K562 (cell line): ENCODE measurements around the gene DPP9. TPM values are rescaled to one million over a fixed set of nuclear protein-coding genes. Genes with fewer than 3 reads are reported as not detected.

Source experiments
- ATAC-seq: fragments of 200-7000 bp; cut with Tn5 transposase; 3 replicates; pipeline ENCODE4 v1.9.1; 2020; ENCODE audit warnings: moderate library complexity
- BruUV-seq: library from RNA; stranded (reverse); fragments of 400-500 nt; replicated peaks from 2 replicates; lab custom pipeline; 2021; lab: Mats Ljungman, UMichigan
- CTCF ChIA-PET: fragments of 300-600 bp; formaldehyde crosslinking; extraction: SDS; loops from one replicate; lab custom pipeline; 2021; ENCODE audit warnings: low intra/inter-chr PET ratio; lab: Yijun Ruan, JAX
- POLR2A ChIA-PET: fragments of 300-600, 350-650 bp; sonication (Branson Sonifier 250); formaldehyde crosslinking; extraction: SDS; loops from one replicate; lab custom pipeline; 2021; ENCODE audit warnings: antibody characterized with exemption, inconsistent platforms; lab: Yijun Ruan, JAX
- DNase-seq, 4 experiments: peaks; one replicate each; pipeline versions ENCODE4 v3.0.0 to v3.0.0-alpha.2; 2011 to 2018; ENCODE audit warnings: low spot score in 3 of 4, mixed read lengths in 3 of 4; ENCODE audit errors: extremely low read depth in 1 of 4
- FAIRE-seq: peaks from 2 replicates; lab custom pipeline; 2011; peaks lifted over from hg19 to GRCh38; lab: Jason Lieb, UNC
- H2AFZ ChIP-seq: 2 replicates; pipeline ENCODE4 v1.6.0; 2011; ENCODE audit warnings: low read depth, low read length, control low read depth, inconsistent platforms
- H3K27ac ChIP-seq: fragments of 200-600 bp; 3 replicates; pipeline ENCODE4 v1.8.0; 2011; ENCODE audit warnings: low read depth, mild to moderate bottlenecking, control low read depth, inconsistent platforms, low read length, moderate library complexity, mixed read lengths; ENCODE audit errors: extremely low read depth
- H3K27me3 ChIP-seq, 2 experiments: fragments of 300-600 bp in 1 of 2; 2 replicates in 1 of 2; 3 replicates in 1 of 2; pipeline versions ENCODE4 v1.6.0 to v1.8.0; 2011; ENCODE audit warnings: inconsistent platforms in 2 of 2, low read length in 2 of 2, mild to moderate bottlenecking in 1 of 2, mixed read lengths in 1 of 2, moderate library complexity in 1 of 2; ENCODE audit not compliant: control insufficient read depth in 2 of 2, insufficient read depth in 2 of 2
- H3K36me3 ChIP-seq: fragments of 300-600 bp; 3 replicates; pipeline ENCODE4 v1.8.0; 2011; ENCODE audit warnings: mild to moderate bottlenecking, low read length, inconsistent platforms; ENCODE audit not compliant: control insufficient read depth, insufficient read depth
- H3K4me1 ChIP-seq, 2 experiments: fragments of 200-600 bp in 1 of 2; replicated peaks in 1 of 2; 2 replicates in 1 of 2; 3 replicates in 1 of 2; pipeline versions ENCODE4 v1.5.1 to v1.8.0; 2011; ENCODE audit warnings: inconsistent platforms in 2 of 2, low read length in 2 of 2, mild to moderate bottlenecking in 1 of 2, mixed read lengths in 1 of 2, moderate library complexity in 1 of 2; ENCODE audit not compliant: control insufficient read depth in 2 of 2, insufficient read depth in 2 of 2
- H3K4me2 ChIP-seq: 2 replicates; pipeline ENCODE4 v1.6.1; 2011; ENCODE audit warnings: low read length, control low read depth, inconsistent platforms, mixed read lengths; ENCODE audit not compliant: insufficient read depth
- H3K4me3 ChIP-seq: fragments of 200-600 bp; sonication (generic), shearing (Covaris generic); 2 replicates; pipeline ENCODE4 v1.5.1; 2016; ENCODE audit warnings: control low read depth, inconsistent platforms
- H3K79me2 ChIP-seq: fragments of 200-600 bp; 3 replicates; pipeline ENCODE4 v1.8.0; 2011; ENCODE audit warnings: low read length, inconsistent platforms; ENCODE audit not compliant: control insufficient read depth, insufficient read depth
- H3K9ac ChIP-seq, 2 experiments: 2 replicates each; pipeline versions ENCODE4 v1.6.0 to v1.6.1; 2011; ENCODE audit warnings: low read depth in 2 of 2, low read length in 2 of 2, control low read depth in 1 of 2, inconsistent platforms in 1 of 2, mild to moderate bottlenecking in 1 of 2, mixed read lengths in 1 of 2; ENCODE audit not compliant: insufficient read depth in 1 of 2
- H3K9me1 ChIP-seq: one replicate; pipeline ENCODE4 v1.6.0; 2011; ENCODE audit warnings: inconsistent platforms, mild to moderate bottlenecking, low read length, moderate library complexity; ENCODE audit not compliant: control insufficient read depth, insufficient read depth
- H3K9me3 ChIP-seq: replicated peaks from 2 replicates; pipeline ENCODE4 v1.5.1; 2011; ENCODE audit warnings: low read depth, low read length, inconsistent platforms; ENCODE audit not compliant: control insufficient read depth, insufficient read depth
- H4K20me1 ChIP-seq: replicated peaks from 2 replicates; pipeline ENCODE4 v1.6.1; 2011; ENCODE audit warnings: low read length, inconsistent platforms, mixed read lengths; ENCODE audit not compliant: control insufficient read depth, insufficient read depth
- ATF7 ChIP-seq: fragments of 450-650 bp; IDR thresholded peaks from 2 replicates; pipeline ENCODE4 v1.7.1; 2014; ENCODE audit warnings: mild to moderate bottlenecking, moderate library complexity
- CBFA2T3 ChIP-seq: fragments of 450-650 bp; IDR thresholded peaks from 2 replicates; pipeline ENCODE4 v1.6.1; 2017
- EP300 ChIP-seq: IDR thresholded peaks from 2 replicates; pipeline ENCODE4 v1.6.1; 2012; ENCODE audit warnings: low read length, improper control_type of control experiment
- NEUROD1 ChIP-seq: fragments of 150-350 bp; IDR thresholded peaks from 2 replicates; pipeline ENCODE4 v1.6.1; 2014; ENCODE audit warnings: borderline replicate concordance, low read length, low read depth; ENCODE audit not compliant: partially characterized antibody
- NFIC ChIP-seq: fragments of 450-650 bp; IDR thresholded peaks from 2 replicates; pipeline ENCODE4 v1.6.1; 2017; ENCODE audit warnings: mild to moderate bottlenecking, inconsistent platforms
- POLR3G ChIP-seq: IDR thresholded peaks from 2 replicates; pipeline ENCODE4 v1.6.1; 2011; ENCODE audit not compliant: insufficient read length, insufficient replicate concordance; ENCODE audit errors: extremely low read depth
- TEAD2 ChIP-seq: fragments of 450-650 bp; IDR thresholded peaks from 2 replicates; pipeline ENCODE4 v1.6.1; 2016; ENCODE audit warnings: missing genetic modification characterization, control low read depth, missing compliant biosample characterization
- ZNF224 ChIP-seq: sonication (generic); formaldehyde crosslinking; IDR thresholded peaks from 2 replicates; pipeline ENCODE4 v1.8.0; 2022; ENCODE audit warnings: mild to moderate bottlenecking, missing genetic modification reagents
- ZNF668 ChIP-seq: fragments of 250-450 bp; sonication (Bioruptor Pico); IDR thresholded peaks from 2 replicates; pipeline ENCODE4 v1.8.0; 2022; ENCODE audit warnings: mild to moderate bottlenecking, inconsistent platforms
- WGBS: fragments of 100-300 bp; shearing (Covaris generic); methylation state at CpG from one replicate; pipeline ENCODE4 v1.1.6; 2016; ENCODE audit warnings: low coverage, mixed read lengths; ENCODE audit not compliant: insufficient coverage; ENCODE audit errors: missing lambda C conversion rate; 5-methylcytosine and 5-hydroxymethylcytosine counted together
- in situ Hi-C: fragments of 300-500 bp; cut with MboI; formaldehyde crosslinking; loops from 4 replicates; pipeline ENCODE4 v1.15.0; 2018; ENCODE audit warnings: inconsistent platforms, mixed read lengths
- intact Hi-C: fragments of 100-400 bp; cut with micrococcal nuclease; formaldehyde crosslinking; loops from 2 replicates; pipeline ENCODE4 v1.14.2; 2022
- polyA plus RNA-seq, 8 experiments: library from polyadenylated mRNA; depleted of rRNA in 4 of 8; stranded (reverse) in 5 of 8; unstranded in 3 of 8; fragments of >200 nt; fragmentation: Nextera tagmentation in 2 of 8; fragmentation: Illumina TruSeq in 1 of 8; extraction: Ambion mirVana in 2 of 8; extraction: Trizol in 1 of 8; gene quantifications; 2 replicates each; pipeline versions ENCODE4 v1.2.1 to v1.2.3, GENCODE V29; 2011 to 2014; ENCODE audit warnings: inconsistent platforms in 1 of 8, missing spikeins in 1 of 8
- total RNA-seq, 7 experiments: library from RNA; depleted of rRNA in 6 of 7; stranded (reverse); fragments of >200 nt in 6 of 7; fragmentation: Illumina TruSeq in 2 of 7; extraction: Trizol in 2 of 7; gene quantifications; 2 replicates each; pipeline versions ENCODE4 v1.2.1 to v1.2.3, GENCODE V29; 2011 to 2021; ENCODE audit warnings: low replicate concordance in 1 of 7
- TF ChIP-seq, protein P1 (sequence below): fragments of 450-650 bp; IDR thresholded peaks from 2 replicates; pipeline ENCODE4 v1.6.1; 2016; ENCODE audit warnings: borderline replicate concordance

DPP9 gene
- total and polyA plus RNA-seq, 9 of the 15 experiments (the other 6 are each of a cell fraction or from before 2014, with no cell fraction given), result 0.90 to 66.7 (median 24.5) TPM

GRCh38 chr19:4688587-4688986 lies 35.1 kb downstream of the DPP9 start:
- H3K4me3 ChIP-seq, result no peak overlapping the region
- H4K20me1 ChIP-seq, result no peaks in the 10 kb centered on the region
- H3K9ac ChIP-seq, result peak overlapping the region in 1 of 2 experiments; percentile 28; a peak in 1 of 4 replicates
- ATAC-seq, result no peak
- peaks cover 2% of the 10 kb centered on the region for H3K9me1 ChIP-seq
- BruUV-seq, result no TSS peak
- POLR2A ChIA-PET, result interaction anchor here (0.9 to 1.1 kb wide), 3 partner anchors 10 to 18 kb away, joined by 3 to 4 read pairs (median 4); partner anchors contain the start of gene MYDGF
- no peak for TF ChIP-seq CBFA2T3
- no peak for TF ChIP-seq ZNF224 (CRISPR knock-in tag)
- TF ChIP-seq ZNF668 (CRISPR knock-in tag), result no peak
- no peak for TF ChIP-seq NEUROD1
- no peak for TF ChIP-seq EP300
- TF ChIP-seq TEAD2 (tag), result no peak
- TF ChIP-seq POLR3G, result no peak
- TF ChIP-seq, all 486 proteins: peak for 0
- CTCF ChIA-PET, result no interaction called here
- no peak for FAIRE-seq
- in situ Hi-C loops (no loop called here), intact Hi-C loops (no loop called here)
- no peak for DNase-seq
- H3K4me2 ChIP-seq, result no peak overlapping the region
- no peaks in the 10 kb centered on the region for H3K27me3 ChIP-seq
- no peaks in the 10 kb centered on the region for H3K79me2 ChIP-seq
- peaks cover 0 to 31% of the 10 kb centered on the region in 2 experiments; a peak in 2 of 5 replicates for H3K4me1 ChIP-seq
- H3K36me3 ChIP-seq, result peaks cover 85% of the 10 kb centered on the region; the same call in 2 of the 3 replicates
- no peaks in the 10 kb centered on the region for H3K9me3 ChIP-seq
- WGBS, result 85% methylated on average over 8 of the region's 26 CpGs
- H2AFZ ChIP-seq, result no peak overlapping the region
- no peak overlapping the region for H3K27ac ChIP-seq

- DNase-seq, result no peak
- no peaks in the 10 kb centered on the region for H4K20me1 ChIP-seq
- BruUV-seq, result no TSS peak
- H3K36me3 ChIP-seq, result peaks cover 78% of the 10 kb centered on the region; the same call in 2 of the 3 replicates
- no peaks in the 10 kb centered on the region for H3K79me2 ChIP-seq
- POLR2A ChIA-PET, result no interaction called here
- in situ Hi-C loops, result no loop called here
- no peak overlapping the region for H2AFZ ChIP-seq
- ATAC-seq, result no peak
- H3K9ac ChIP-seq, result no peak overlapping the region
- WGBS, result 81% methylated on average over 11 of the region's 11 CpGs
- no peak overlapping the region for H3K4me3 ChIP-seq
- H3K27ac ChIP-seq, result no peak overlapping the region
- H3K4me2 ChIP-seq, result no peak overlapping the region
- H3K27me3 ChIP-seq, result no peaks in the 10 kb centered on the region
- intact Hi-C loops, result no loop called here
- H3K9me3 ChIP-seq, result no peaks in the 10 kb centered on the region
- CTCF ChIA-PET, result no interaction called here
- H3K4me1 ChIP-seq, result peaks cover 0 to 30% of the 10 kb centered on the region in 2 experiments; a peak in 2 of 5 replicates
- H3K9me1 ChIP-seq, result peaks cover 2% of the 10 kb centered on the region
- no peak for FAIRE-seq
- TF ChIP-seq ATF7, result no peak
- peak; percentile 7; the same call in 1 of the 2 replicates for TF ChIP-seq NFIC
- TF ChIP-seq, protein P1, sequence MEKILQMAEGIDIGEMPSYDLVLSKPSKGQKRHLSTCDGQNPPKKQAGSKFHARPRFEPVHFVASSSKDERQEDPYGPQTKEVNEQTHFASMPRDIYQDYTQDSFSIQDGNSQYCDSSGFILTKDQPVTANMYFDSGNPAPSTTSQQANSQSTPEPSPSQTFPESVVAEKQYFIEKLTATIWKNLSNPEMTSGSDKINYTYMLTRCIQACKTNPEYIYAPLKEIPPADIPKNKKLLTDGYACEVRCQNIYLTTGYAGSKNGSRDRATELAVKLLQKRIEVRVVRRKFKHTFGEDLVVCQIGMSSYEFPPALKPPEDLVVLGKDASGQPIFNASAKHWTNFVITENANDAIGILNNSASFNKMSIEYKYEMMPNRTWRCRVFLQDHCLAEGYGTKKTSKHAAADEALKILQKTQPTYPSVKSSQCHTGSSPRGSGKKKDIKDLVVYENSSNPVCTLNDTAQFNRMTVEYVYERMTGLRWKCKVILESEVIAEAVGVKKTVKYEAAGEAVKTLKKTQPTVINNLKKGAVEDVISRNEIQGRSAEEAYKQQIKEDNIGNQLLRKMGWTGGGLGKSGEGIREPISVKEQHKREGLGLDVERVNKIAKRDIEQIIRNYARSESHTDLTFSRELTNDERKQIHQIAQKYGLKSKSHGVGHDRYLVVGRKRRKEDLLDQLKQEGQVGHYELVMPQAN, result no peak
Observed at GRCh38 chr19:4687396-4687795, 36.2 kb downstream of the DPP9 start.
